ENCODE results near the gene CPSF3.

CPSF3 gene

DNA sequence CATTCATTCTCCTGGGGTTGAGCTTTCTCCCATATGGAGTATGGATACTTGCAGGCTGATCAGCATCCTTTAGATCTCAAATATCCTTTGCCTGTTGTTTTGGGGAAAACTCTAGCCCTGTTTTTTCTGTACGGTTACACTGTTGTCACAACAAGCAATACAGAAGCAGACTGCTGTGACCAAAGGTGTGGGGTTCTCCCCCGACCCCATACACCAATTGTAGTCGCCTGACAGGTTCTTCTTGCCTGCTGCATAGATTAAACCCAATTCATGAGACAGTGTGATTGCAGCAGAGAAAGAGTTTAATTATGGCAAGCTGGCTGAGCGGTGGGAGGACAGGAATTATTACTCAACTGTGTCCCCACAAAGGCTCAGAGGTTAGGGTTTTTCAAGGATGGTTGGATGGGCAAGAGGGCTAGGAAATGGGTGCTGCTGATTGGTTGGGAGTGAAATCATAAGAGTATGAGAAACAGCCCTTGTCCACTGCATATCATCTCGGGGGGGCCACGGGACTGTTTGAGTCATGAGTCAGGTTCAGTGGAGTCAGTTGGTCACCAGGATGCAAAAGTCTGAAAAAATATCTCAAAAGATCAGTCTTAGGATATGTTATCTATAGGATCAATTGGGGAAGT, 40.7 kb upstream of the CPSF3 start (continued):
- TF ChIP-seq ZXDB (tag by site-specific recombination; IDR thresholded peaks at IDR 0.05) (no peak), ZBTB7A (tag by site-specific recombination; IDR thresholded peaks at IDR 0.05; ENCODE audit: low read depth) (no peak)
- TF ChIP-seq, protein P1, sequence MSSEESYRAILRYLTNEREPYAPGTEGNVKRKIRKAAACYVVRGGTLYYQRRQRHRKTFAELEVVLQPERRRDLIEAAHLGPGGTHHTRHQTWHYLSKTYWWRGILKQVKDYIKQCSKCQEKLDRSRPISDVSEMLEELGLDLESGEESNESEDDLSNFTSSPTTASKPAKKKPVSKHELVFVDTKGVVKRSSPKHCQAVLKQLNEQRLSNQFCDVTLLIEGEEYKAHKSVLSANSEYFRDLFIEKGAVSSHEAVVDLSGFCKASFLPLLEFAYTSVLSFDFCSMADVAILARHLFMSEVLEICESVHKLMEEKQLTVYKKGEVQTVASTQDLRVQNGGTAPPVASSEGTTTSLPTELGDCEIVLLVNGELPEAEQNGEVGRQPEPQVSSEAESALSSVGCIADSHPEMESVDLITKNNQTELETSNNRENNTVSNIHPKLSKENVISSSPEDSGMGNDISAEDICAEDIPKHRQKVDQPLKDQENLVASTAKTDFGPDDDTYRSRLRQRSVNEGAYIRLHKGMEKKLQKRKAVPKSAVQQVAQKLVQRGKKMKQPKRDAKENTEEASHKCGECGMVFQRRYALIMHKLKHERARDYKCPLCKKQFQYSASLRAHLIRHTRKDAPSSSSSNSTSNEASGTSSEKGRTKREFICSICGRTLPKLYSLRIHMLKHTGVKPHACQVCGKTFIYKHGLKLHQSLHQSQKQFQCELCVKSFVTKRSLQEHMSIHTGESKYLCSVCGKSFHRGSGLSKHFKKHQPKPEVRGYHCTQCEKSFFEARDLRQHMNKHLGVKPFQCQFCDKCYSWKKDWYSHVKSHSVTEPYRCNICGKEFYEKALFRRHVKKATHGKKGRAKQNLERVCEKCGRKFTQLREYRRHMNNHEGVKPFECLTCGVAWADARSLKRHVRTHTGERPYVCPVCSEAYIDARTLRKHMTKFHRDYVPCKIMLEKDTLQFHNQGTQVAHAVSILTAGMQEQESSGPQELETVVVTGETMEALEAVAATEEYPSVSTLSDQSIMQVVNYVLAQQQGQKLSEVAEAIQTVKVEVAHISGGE (tag by site-specific recombination; conservative IDR thresholded peaks at IDR 0.05; ENCODE audit: low read depth) = no peak

DNA sequence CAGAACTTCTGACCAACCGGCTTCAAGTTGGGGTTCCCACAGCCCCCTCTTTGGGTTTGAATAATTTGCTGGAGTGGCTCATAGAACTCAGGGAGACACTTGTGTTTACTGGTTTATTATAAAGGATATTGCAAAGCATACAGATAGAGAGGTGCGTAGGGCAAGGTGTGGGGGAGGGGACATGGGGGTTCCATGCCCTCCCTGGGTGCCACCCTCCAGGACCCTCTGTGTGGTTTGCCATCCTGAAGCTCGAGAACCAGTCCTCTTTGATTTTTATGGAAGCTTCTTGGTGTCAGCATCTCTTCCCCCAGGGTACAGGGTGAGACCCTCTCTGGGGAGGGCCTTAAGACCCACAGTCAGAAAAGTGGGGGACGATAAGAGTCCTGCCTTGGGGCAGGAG, 38.9 kb upstream of the CPSF3 start:
- peaks cover 0 to 59% of the 10 kb centered on the region in 2 experiments; a peak in 2 of 3 replicates for H3K36me3 ChIP-seq (ENCODE audit: control insufficient read depth in 2 of 2, insufficient read depth in 1 of 2, low read length in 2 of 2)
- ChIA-PET POLR2A (no interaction called here), CTCF (interaction anchor here (0.6 to 1.6 kb wide), 2 partner anchors 241 to 265 kb away, joined by 3 to 4 read pairs; no protein-coding TSS in a partner anchor)
- H3K4me3 ChIP-seq (ENCODE audit: low read depth, low read length) = no peak overlapping the region
- peaks cover 2% of the 10 kb centered on the region for H3K4me1 ChIP-seq (ENCODE audit: control insufficient read depth, insufficient read depth, low read length)
- H3K27ac ChIP-seq (ENCODE audit: extremely low read depth, low read depth, low read length) = no peak overlapping the region
- TF ChIP-seq, protein P2, sequence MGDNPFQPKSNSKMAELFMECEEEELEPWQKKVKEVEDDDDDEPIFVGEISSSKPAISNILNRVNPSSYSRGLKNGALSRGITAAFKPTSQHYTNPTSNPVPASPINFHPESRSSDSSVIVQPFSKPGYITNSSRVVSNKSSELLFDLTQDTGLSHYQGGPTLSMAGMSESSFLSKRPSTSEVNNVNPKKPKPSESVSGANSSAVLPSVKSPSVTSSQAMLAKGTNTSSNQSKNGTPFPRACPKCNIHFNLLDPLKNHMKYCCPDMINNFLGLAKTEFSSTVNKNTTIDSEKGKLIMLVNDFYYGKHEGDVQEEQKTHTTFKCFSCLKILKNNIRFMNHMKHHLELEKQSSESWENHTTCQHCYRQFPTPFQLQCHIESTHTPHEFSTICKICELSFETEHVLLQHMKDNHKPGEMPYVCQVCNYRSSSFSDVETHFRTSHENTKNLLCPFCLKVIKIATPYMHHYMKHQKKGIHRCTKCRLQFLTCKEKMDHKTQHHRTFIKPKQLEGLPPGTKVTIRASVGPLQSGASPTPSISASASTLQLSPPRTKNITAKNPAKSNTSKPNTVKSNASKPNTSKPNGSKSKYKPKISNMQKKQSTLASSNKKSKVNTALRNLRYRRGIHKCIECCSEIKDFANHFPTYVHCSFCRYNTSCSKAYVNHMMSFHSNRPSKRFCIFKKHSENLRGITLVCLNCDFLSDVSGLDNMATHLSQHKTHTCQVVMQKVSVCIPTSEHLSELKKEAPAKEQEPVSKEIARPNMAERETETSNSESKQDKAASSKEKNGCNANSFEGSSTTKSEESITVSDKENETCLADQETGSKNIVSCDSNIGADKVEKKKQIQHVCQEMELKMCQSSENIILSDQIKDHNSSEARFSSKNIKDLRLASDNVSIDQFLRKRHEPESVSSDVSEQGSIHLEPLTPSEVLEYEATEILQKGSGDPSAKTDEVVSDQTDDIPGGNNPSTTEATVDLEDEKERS (tag by site-specific recombination; IDR thresholded peaks at IDR 0.05) = no peak
- no peak for TF ChIP-seq ZNF701 (tag by site-specific recombination; IDR thresholded peaks at IDR 0.05)
- TF ChIP-seq ZNF394 (tag by site-specific recombination; IDR thresholded peaks at IDR 0.05; ENCODE audit: borderline replicate concordance) = no peak
- TF ChIP-seq ZNF670 (tag by site-specific recombination; IDR thresholded peaks at IDR 0.05; ENCODE audit: low read depth) = no peak
- TF ChIP-seq ZNF146 (tag by site-specific recombination; IDR thresholded peaks at IDR 0.05) = no peak
- TF ChIP-seq ZNF514 (tag by site-specific recombination; IDR thresholded peaks at IDR 0.05) = no peak
- no peak for TF ChIP-seq ZBTB17 (tag by site-specific recombination; IDR thresholded peaks at IDR 0.05)
- no peaks in the 10 kb centered on the region for H3K9me3 ChIP-seq (ENCODE audit: control insufficient read depth, insufficient read depth, low read depth, low read length)

DNA sequence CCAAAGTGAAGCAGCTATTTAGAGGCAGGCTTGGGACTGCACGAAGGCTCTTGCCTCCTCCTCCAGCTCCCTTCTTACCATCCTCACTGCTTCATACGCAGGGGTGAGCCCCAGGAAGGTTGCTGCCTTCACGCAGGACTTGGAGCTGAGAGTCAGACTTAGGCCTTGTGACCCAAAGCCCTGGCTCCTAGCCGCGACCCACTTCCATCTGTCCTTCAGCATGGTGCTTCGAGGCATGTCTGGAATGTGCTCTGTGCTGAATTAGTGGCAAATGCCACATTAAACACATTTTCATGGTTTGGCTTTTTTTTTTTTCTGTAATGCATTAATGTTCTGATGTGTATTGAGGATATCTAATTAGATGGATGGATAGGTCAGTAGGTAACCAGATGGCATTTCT, 37.6 kb upstream of the CPSF3 start:
- ChIA-PET POLR2A (interaction anchor here (0.6 kb wide), 1 partner anchor 134 kb away, joined by 4 read pairs; no protein-coding TSS in a partner anchor), CTCF (interaction anchor here (0.7 to 1.6 kb wide), 2 partner anchors 168 to 243 kb away, joined by 3 to 4 read pairs; no protein-coding TSS in a partner anchor)
- H3K36me3 ChIP-seq (ENCODE audit: control insufficient read depth in 2 of 2, insufficient read depth in 1 of 2, low read length in 2 of 2) = peaks cover 0 to 67% of the 10 kb centered on the region in 2 experiments; a peak in 2 of 3 replicates
- H3K4me1 ChIP-seq (ENCODE audit: control insufficient read depth, insufficient read depth, low read length) = peaks cover 2% of the 10 kb centered on the region
- H3K27ac ChIP-seq (ENCODE audit: extremely low read depth, low read depth, low read length) = no peak overlapping the region
- H3K4me3 ChIP-seq (ENCODE audit: low read depth, low read length) = no peak overlapping the region
- no peaks in the 10 kb centered on the region for H3K9me3 ChIP-seq (ENCODE audit: control insufficient read depth, insufficient read depth, low read depth, low read length)
- TF ChIP-seq YY1 (tag by site-specific recombination; IDR thresholded peaks at IDR 0.05) = no peak
- no peak for TF ChIP-seq GFI1B (tag by site-specific recombination; IDR thresholded peaks at IDR 0.05)
- no peak for TF ChIP-seq ZFP37 (tag by site-specific recombination; IDR thresholded peaks at IDR 0.05)
- TF ChIP-seq ZNF23 (tag by site-specific recombination; IDR thresholded peaks at IDR 0.05; ENCODE audit: borderline replicate concordance) = no peak
- TF ChIP-seq IKZF3 (tag by site-specific recombination; IDR thresholded peaks at IDR 0.05) = no peak
- no peak for TF ChIP-seq ZNF274 (IDR thresholded peaks at IDR 0.05; ENCODE audit: low read length)
- TF ChIP-seq ZNF274 (tag by site-specific recombination; IDR thresholded peaks at IDR 0.05; ENCODE audit: borderline replicate concordance) = no peak
- no peak for TF ChIP-seq ZNF544 (tag by site-specific recombination; IDR thresholded peaks at IDR 0.05)
- no peak for TF ChIP-seq ZNF366 (tag by site-specific recombination; conservative IDR thresholded peaks at IDR 0.05)
- no peak for TF ChIP-seq ZNF37A (tag by site-specific recombination; IDR thresholded peaks at IDR 0.05)
- TF ChIP-seq ZNF341 (tag by site-specific recombination; IDR thresholded peaks at IDR 0.05; ENCODE audit: low read depth) = no peak
- TF ChIP-seq, protein P3, sequence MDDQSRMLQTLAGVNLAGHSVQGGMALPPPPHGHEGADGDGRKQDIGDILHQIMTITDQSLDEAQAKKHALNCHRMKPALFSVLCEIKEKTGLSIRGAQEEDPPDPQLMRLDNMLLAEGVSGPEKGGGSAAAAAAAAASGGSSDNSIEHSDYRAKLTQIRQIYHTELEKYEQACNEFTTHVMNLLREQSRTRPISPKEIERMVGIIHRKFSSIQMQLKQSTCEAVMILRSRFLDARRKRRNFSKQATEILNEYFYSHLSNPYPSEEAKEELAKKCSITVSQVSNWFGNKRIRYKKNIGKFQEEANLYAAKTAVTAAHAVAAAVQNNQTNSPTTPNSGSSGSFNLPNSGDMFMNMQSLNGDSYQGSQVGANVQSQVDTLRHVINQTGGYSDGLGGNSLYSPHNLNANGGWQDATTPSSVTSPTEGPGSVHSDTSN (CRISPR knock-in tag; IDR thresholded peaks at IDR 0.05) = no peak
- TF ChIP-seq GLI2 (tag by site-specific recombination; IDR thresholded peaks at IDR 0.05; ENCODE audit: borderline replicate concordance, low read depth) = no peak
- TF ChIP-seq ZNF112 (tag by site-specific recombination; IDR thresholded peaks at IDR 0.05) = no peak
- no peak for TF ChIP-seq ZNF157 (tag by site-specific recombination; IDR thresholded peaks at IDR 0.05)
- TF ChIP-seq ZNF473 (tag by site-specific recombination; IDR thresholded peaks at IDR 0.05) = no peak
- no peak for TF ChIP-seq ZFP69B (tag by site-specific recombination; IDR thresholded peaks at IDR 0.05)
